IPS-18a (cell line): ENCODE data around the gene ACVRL1.
A peak's percentile ranks its signal among the peaks of the same experiment; 100 is the strongest.

Source experiments
- H3K27ac ChIP-seq: one replicate; pipeline ENCODE4 v1.5.1; 2013; ENCODE audit warnings: low read length
- H3K27me3 ChIP-seq: one replicate; pipeline ENCODE4 v1.6.1; 2013; ENCODE audit warnings: mild to moderate bottlenecking, low read length; ENCODE audit not compliant: control insufficient read depth, insufficient read depth
- H3K36me3 ChIP-seq: one replicate; pipeline ENCODE4 v1.6.1; 2013; ENCODE audit warnings: low read depth, low read length; ENCODE audit not compliant: control insufficient read depth
- H3K4me1 ChIP-seq: one replicate; pipeline ENCODE4 v1.6.1; 2013; ENCODE audit warnings: low read depth, low read length; ENCODE audit not compliant: control insufficient read depth
- H3K4me3 ChIP-seq: one replicate; pipeline ENCODE4 v1.5.1; 2013; ENCODE audit warnings: low read length
- H3K9ac ChIP-seq: one replicate; pipeline ENCODE4 v1.6.1; 2013; ENCODE audit warnings: mild to moderate bottlenecking, low read length, moderate library complexity
- H3K9me3 ChIP-seq: one replicate; pipeline ENCODE4 v1.6.1; 2013; ENCODE audit warnings: low read depth, low read length; ENCODE audit not compliant: control insufficient read depth

The ACVRL1 gene

DNA sequence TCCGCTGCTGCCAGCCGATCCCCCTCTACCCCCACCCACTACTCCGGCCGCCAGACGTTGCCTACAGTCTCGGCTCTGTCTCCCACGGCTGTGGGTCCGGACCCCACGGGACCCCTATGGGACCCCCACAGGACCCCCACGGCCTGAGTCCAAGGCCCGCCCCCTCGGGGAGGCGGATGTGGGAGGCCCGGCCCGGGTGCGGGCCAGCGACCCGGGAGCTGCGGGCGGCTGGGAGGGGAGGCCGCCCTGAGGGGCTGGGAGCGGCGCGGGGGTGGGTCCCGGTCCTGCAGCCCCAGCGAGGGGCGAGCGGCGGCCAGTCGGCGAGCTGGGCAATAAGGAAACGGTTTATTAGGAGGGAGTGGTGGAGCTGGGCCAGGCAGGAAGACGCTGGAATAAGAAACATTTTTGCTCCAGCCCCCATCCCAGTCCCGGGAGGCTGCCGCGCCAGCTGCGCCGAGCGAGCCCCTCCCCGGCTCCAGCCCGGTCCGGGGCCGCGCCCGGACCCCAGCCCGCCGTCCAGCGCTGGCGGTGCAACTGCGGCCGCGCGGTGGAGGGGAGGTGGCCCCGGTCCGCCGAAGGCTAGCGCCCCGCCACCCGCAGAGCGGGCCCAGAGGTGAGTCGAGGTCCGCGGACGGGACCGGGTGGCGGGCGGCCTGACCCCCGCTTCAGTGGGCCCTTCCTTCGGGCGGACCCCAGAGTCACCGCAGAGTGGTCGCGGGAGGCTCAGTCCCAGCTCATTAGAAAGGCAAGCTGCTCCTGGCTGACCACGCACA, at the start of gene ACVRL1:
Gene ACVRL1 (plus strand): TSS at position 422 of the 773 bp plus-strand sequence. CDS start 4,971 bp downstream, outside the sequence.
- Histone ChIP-seq H3K4me3 (no peak within 1 kb of the TSS), H3K36me3 (no peaks in the 10 kb centered on the region), H3K27ac (no peak within 1 kb of the TSS), H3K27me3 (no peaks in the 10 kb centered on the region), H3K9ac (no peak within 1 kb of the TSS), H3K9me3 (no peaks in the 10 kb centered on the region), H3K4me1 (peaks cover under 1% of the 10 kb centered on the region)

- H3K4me1 ChIP-seq = peaks cover 29% of the 10 kb centered on the region
- H3K27ac ChIP-seq = no peak overlapping the region
- no peak overlapping the region for H3K4me3 ChIP-seq
- no peak overlapping the region for H3K9ac ChIP-seq
- no peaks in the 10 kb centered on the region for H3K36me3 ChIP-seq
- H3K27me3 ChIP-seq = peaks cover 10% of the 10 kb centered on the region
- no peaks in the 10 kb centered on the region for H3K9me3 ChIP-seq
Observed at GRCh38 chr12:51860986-51861385, 46.3 kb upstream of the ACVRL1 start.

GRCh38 chr12:51862947-51863346, 44.4 kb upstream of the ACVRL1 start:
- no peaks in the 10 kb centered on the region for H3K36me3 ChIP-seq
- H3K27ac ChIP-seq = peak overlapping the region; percentile 25
- peaks cover 23% of the 10 kb centered on the region for H3K27me3 ChIP-seq
- H3K9ac ChIP-seq = peak overlapping the region; percentile 67
- H3K4me3 ChIP-seq = peak overlapping the region; percentile 49
- H3K4me1 ChIP-seq = peaks cover 27% of the 10 kb centered on the region
- no peaks in the 10 kb centered on the region for H3K9me3 ChIP-seq

GRCh38 chr12:51863363-51863932, 43.9 kb upstream of the ACVRL1 start:
- Histone ChIP-seq H3K9ac (peak overlapping the region; percentile 67), H3K4me1 (peaks cover 27% of the 10 kb centered on the region), H3K4me3 (peak overlapping the region; percentile 49), H3K27me3 (peaks cover 28% of the 10 kb centered on the region), H3K9me3 (no peaks in the 10 kb centered on the region), H3K27ac (peak overlapping the region; percentile 25), H3K36me3 (no peaks in the 10 kb centered on the region)

DNA sequence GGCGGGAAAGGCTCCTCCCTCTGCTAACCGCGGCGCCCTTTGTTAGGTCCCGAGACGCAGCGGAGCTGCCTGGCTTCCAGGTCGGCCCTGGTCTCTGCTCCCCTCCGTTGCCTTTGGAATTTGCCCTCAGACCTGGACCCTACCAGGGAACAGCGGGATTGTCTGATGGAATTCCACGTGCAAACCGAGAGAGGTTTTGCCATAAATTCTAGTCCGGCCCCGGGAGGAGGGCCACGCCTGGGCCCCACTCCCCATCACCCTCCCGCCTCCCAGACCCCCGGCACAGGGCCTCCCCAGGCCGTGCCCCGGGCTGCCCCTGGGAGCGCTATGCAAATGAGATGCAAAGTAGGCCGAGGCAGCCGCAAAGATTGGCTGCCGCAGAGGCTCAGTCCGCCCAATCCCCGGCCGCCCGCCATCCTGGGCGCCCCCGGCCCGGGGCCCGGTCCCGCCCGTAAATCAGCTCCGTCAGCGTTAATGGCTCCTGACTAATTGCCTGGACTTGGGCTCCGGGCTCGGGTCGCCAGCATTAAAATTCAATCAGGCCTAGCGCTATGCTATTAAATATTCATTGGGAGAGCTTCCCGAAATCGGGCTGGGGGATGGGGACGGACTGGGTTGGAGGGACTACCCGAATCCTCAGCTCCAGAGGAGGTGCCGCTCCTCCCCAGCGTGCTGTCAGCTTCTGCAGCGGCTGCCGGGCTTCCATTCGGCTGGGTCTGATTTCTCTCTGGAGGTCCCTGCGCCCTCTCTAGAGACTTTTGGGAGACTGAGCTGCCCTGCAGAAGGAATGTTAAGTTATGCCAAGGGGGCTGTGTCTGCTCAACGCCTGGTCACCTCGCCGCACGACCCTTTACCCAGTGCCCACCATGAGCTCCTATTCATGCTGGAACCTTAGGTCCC, 43.1 kb upstream of the ACVRL1 start:
- H3K4me3 ChIP-seq = peak overlapping the region; percentile 49
- peak overlapping the region; percentile 67 for H3K9ac ChIP-seq
- no peaks in the 10 kb centered on the region for H3K9me3 ChIP-seq
- H3K4me1 ChIP-seq = peaks cover 27% of the 10 kb centered on the region
- no peaks in the 10 kb centered on the region for H3K36me3 ChIP-seq
- peak overlapping the region; percentile 15 for H3K27ac ChIP-seq
- H3K27me3 ChIP-seq = peaks cover 35% of the 10 kb centered on the region

- Histone ChIP-seq H3K9ac (peak overlapping the region; percentile 67), H3K27me3 (peaks cover 43% of the 10 kb centered on the region), H3K9me3 (no peaks in the 10 kb centered on the region), H3K27ac (no peak overlapping the region), H3K36me3 (no peaks in the 10 kb centered on the region), H3K4me3 (peak overlapping the region; percentile 49), H3K4me1 (peaks cover 33% of the 10 kb centered on the region)
Observed at GRCh38 chr12:51864833-51865670, 42.3 kb upstream of the ACVRL1 start.

- peaks cover 50% of the 10 kb centered on the region for H3K27me3 ChIP-seq
- H3K9ac ChIP-seq = no peak overlapping the region
- no peaks in the 10 kb centered on the region for H3K9me3 ChIP-seq
- H3K4me3 ChIP-seq = peak overlapping the region; percentile 23
- peaks cover 37% of the 10 kb centered on the region for H3K4me1 ChIP-seq
- no peak overlapping the region for H3K27ac ChIP-seq
- H3K36me3 ChIP-seq = no peaks in the 10 kb centered on the region
Observed at GRCh38 chr12:51865757-51866270, 41.5 kb upstream of the ACVRL1 start.

DNA sequence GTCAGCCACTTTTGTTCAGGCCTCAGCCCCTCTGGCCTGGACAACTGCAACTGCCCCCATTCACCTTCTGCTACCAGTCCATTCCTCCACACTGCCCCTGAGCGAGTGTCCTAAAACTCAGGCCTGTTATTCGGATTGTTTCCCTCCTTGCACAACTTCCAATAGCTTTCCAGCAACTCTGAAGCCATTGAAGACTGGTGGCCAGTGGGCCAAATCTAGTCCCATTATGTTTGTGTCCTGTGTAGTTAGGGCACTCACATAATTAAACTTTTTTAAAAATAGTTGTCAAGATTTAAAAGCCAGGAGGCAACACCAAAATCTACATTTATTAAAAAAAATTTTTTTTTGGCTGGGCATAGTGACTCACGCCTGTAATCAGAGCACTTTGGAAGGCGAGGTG, 41.0 kb upstream of the ACVRL1 start:
- Histone ChIP-seq H3K27ac (no peak overlapping the region), H3K36me3 (no peaks in the 10 kb centered on the region), H3K4me1 (peaks cover 37% of the 10 kb centered on the region), H3K4me3 (peak overlapping the region; percentile 23), H3K27me3 (peaks cover 52% of the 10 kb centered on the region), H3K9me3 (no peaks in the 10 kb centered on the region), H3K9ac (no peak overlapping the region)

DNA sequence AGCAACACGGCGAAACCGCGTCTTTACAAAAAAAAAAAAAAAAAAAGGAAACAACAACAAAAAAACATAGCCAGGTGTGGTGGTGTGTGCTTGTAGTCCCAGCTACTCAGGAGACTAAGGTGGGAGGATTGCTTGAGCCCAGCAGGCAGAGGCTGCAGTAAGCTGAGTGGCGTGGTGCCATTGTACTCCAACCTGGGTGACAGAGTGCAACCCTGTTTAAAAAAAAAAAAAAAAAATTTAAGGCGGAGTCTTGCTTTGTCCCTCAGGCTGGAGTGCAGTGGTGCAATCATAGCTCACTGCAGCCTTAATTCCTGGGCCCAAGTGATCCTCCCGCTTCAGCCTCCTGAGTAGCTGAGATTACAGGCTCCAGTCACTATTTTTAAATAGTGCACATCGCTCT, 40.5 kb upstream of the ACVRL1 start:
- Histone ChIP-seq H3K4me3 (no peak overlapping the region), H3K36me3 (no peaks in the 10 kb centered on the region), H3K9ac (no peak overlapping the region), H3K9me3 (no peaks in the 10 kb centered on the region), H3K27ac (no peak overlapping the region), H3K4me1 (peaks cover 38% of the 10 kb centered on the region), H3K27me3 (peaks cover 52% of the 10 kb centered on the region)

GRCh38 chr12:51867371-51867770, 39.9 kb upstream of the ACVRL1 start:
- Histone ChIP-seq H3K27ac (no peak overlapping the region), H3K27me3 (peaks cover 52% of the 10 kb centered on the region), H3K4me1 (peaks cover 42% of the 10 kb centered on the region), H3K9ac (no peak overlapping the region), H3K4me3 (no peak overlapping the region), H3K9me3 (no peaks in the 10 kb centered on the region), H3K36me3 (no peaks in the 10 kb centered on the region)
